Osteoblast (primary cell): ENCODE results near the gene GAREM1. TPM values are rescaled to one million over a fixed set of nuclear protein-coding genes. Genes with fewer than 3 reads are reported as not detected.

Experiments
- DNase-seq: peaks from one replicate; pipeline ENCODE4 v3.0.0; 2011; ENCODE audit warnings: low spot score, mixed read lengths; ENCODE audit not compliant: insufficient read length; ENCODE audit errors: missing footprints
- H2AFZ ChIP-seq: 2 replicates; pipeline ENCODE4 v1.6.0; 2011; ENCODE audit warnings: mild to moderate bottlenecking, low read length
- H3K27ac ChIP-seq: 2 replicates; pipeline ENCODE4 v1.5.1; 2011; ENCODE audit warnings: mild to moderate bottlenecking, low read depth, low read length, moderate library complexity
- H3K27me3 ChIP-seq: 2 replicates; pipeline ENCODE4 v1.6.0; 2012; ENCODE audit warnings: mild to moderate bottlenecking, control low read depth, inconsistent platforms, low read length, moderate library complexity; ENCODE audit not compliant: insufficient read depth
- H3K36me3 ChIP-seq: 2 replicates; pipeline ENCODE4 v1.5.1; 2011; ENCODE audit warnings: mild to moderate bottlenecking, low read length, control low read depth, moderate library complexity; ENCODE audit not compliant: insufficient read depth
- H3K4me1 ChIP-seq: 2 replicates; pipeline ENCODE4 v1.5.1; 2011; ENCODE audit warnings: mild to moderate bottlenecking, low read length, control low read depth, moderate library complexity; ENCODE audit not compliant: insufficient read depth
- H3K4me2 ChIP-seq: 2 replicates; pipeline ENCODE4 v1.6.0; 2011; ENCODE audit warnings: mild to moderate bottlenecking, low read length; ENCODE audit not compliant: insufficient read depth
- H3K4me3 ChIP-seq: fragments of 200-600 bp; sonication (generic); 3 replicates; pipeline ENCODE4 v1.5.1; 2012; ENCODE audit warnings: mild to moderate bottlenecking, low read length, inconsistent platforms; ENCODE audit not compliant: insufficient read depth
- H3K79me2 ChIP-seq: 2 replicates; pipeline ENCODE4 v1.6.0; 2012; ENCODE audit warnings: mild to moderate bottlenecking, low read length, control low read depth, inconsistent platforms; ENCODE audit not compliant: insufficient read depth
- H3K9me3 ChIP-seq: 2 replicates; pipeline ENCODE4 v1.5.1; 2011; ENCODE audit warnings: low read depth, low read length, control low read depth
- H4K20me1 ChIP-seq: 2 replicates; pipeline ENCODE4 v1.6.0; 2012; ENCODE audit warnings: mild to moderate bottlenecking, low read length, control low read depth; ENCODE audit not compliant: insufficient read depth
- CTCF ChIP-seq: IDR thresholded peaks from 2 replicates; pipeline ENCODE4 v1.5.1; 2011; ENCODE audit warnings: mild to moderate bottlenecking, low read depth, low read length, moderate library complexity; ENCODE audit errors: extremely low read depth
- total RNA-seq: library from RNA; depleted of rRNA; stranded (reverse); fragments of >200 nt; gene quantifications from 2 replicates; pipeline ENCODE4 v1.2.3, GENCODE V29; 2012

The GAREM1 gene
- total RNA-seq, 1 donor = 3.6 TPM

- no peak for TF ChIP-seq CTCF
- no peak overlapping the region for H2AFZ ChIP-seq
Observed at GRCh38 chr18:32473325-32473724, 2.6 kb upstream of the GAREM1 start.

GRCh38 chr18:32472841-32473240, 2.2 kb upstream of the GAREM1 start:
- Histone ChIP-seq H3K27ac (no peak overlapping the region), H3K36me3 (no peaks in the 10 kb centered on the region), H3K4me2 (no peak overlapping the region), H3K27me3 (peaks cover 6% of the 10 kb centered on the region), H2AFZ (no peak overlapping the region), H4K20me1 (no peaks in the 10 kb centered on the region), H3K4me1 (peaks cover 11% of the 10 kb centered on the region), H3K9me3 (no peaks in the 10 kb centered on the region), H3K79me2 (no peaks in the 10 kb centered on the region), H3K4me3 (no peak overlapping the region)
- no peak for TF ChIP-seq CTCF
- DNase-seq = no peak

More at GRCh38 chr18:32473325-32473724, 2.6 kb upstream of the GAREM1 start:
- Histone ChIP-seq H3K27ac (no peak overlapping the region), H3K27me3 (peaks cover 6% of the 10 kb centered on the region), H4K20me1 (no peaks in the 10 kb centered on the region), H3K79me2 (no peaks in the 10 kb centered on the region), H3K4me3 (no peak overlapping the region), H3K9me3 (no peaks in the 10 kb centered on the region), H3K4me1 (peaks cover 11% of the 10 kb centered on the region), H3K36me3 (no peaks in the 10 kb centered on the region), H3K4me2 (no peak overlapping the region)
- DNase-seq = peak; percentile 36

- no peak for TF ChIP-seq CTCF
- H3K4me2 ChIP-seq = peak overlapping the region; percentile 90
- H3K4me1 ChIP-seq = peaks cover 11% of the 10 kb centered on the region
- no peaks in the 10 kb centered on the region for H4K20me1 ChIP-seq
- DNase-seq = no peak
- H3K9me3 ChIP-seq = no peaks in the 10 kb centered on the region
- H3K36me3 ChIP-seq = no peaks in the 10 kb centered on the region
- peaks cover 10% of the 10 kb centered on the region for H3K27me3 ChIP-seq
- peak overlapping the region; percentile 74 for H3K4me3 ChIP-seq
- H3K79me2 ChIP-seq = no peaks in the 10 kb centered on the region
- no peak overlapping the region for H3K27ac ChIP-seq
- H2AFZ ChIP-seq = no peak overlapping the region
Observed at GRCh38 chr18:32470460-32470713, 295 bp downstream of the GAREM1 start.

- Histone ChIP-seq H2AFZ (peak overlapping the region; percentile 56), H3K27ac (no peak overlapping the region)
- peak; percentile 77 for DNase-seq
Observed at GRCh38 chr18:32469691-32470459, 807 bp downstream of the GAREM1 start.

More at GRCh38 chr18:32469691-32470459, 807 bp downstream of the GAREM1 start:
- Histone ChIP-seq H3K4me2 (peak overlapping the region; percentile 90), H3K36me3 (no peaks in the 10 kb centered on the region), H3K79me2 (no peaks in the 10 kb centered on the region), H3K27me3 (peaks cover 10% of the 10 kb centered on the region), H4K20me1 (no peaks in the 10 kb centered on the region), H3K9me3 (no peaks in the 10 kb centered on the region), H3K4me1 (peaks cover 11% of the 10 kb centered on the region), H3K4me3 (peak overlapping the region; percentile 74)
- TF ChIP-seq CTCF = no peak
